IPS DF 6.9 (cell line): ENCODE results near the gene GABRD.
"Not testable (repeated sequence)": the region's sequence is repeated elsewhere in the genome, so short reads cannot be mapped to it uniquely, and the experiment has no call there.

Experiments used
- DNase-seq: peaks from one replicate; pipeline ENCODE4 v3.0.0-alpha.2; 2013; ENCODE audit warnings: low read depth, low spot score
- H3K27ac ChIP-seq: one replicate; pipeline ENCODE4 v1.5.1; 2013; ENCODE audit warnings: low read length, control low read depth
- H3K27me3 ChIP-seq: 2 replicates; pipeline ENCODE4 v1.6.1; 2013; ENCODE audit warnings: mild to moderate bottlenecking, low read length; ENCODE audit not compliant: control insufficient read depth, insufficient read depth
- H3K36me3 ChIP-seq: 2 replicates; pipeline ENCODE4 v1.6.1; 2013; ENCODE audit warnings: low read length; ENCODE audit not compliant: control insufficient read depth, insufficient read depth
- H3K4me1 ChIP-seq: 2 replicates; pipeline ENCODE4 v1.6.1; 2013; ENCODE audit warnings: low read length; ENCODE audit not compliant: control insufficient read depth, insufficient read depth
- H3K4me3 ChIP-seq: 2 replicates; pipeline ENCODE4 v1.5.1; 2013; ENCODE audit warnings: mild to moderate bottlenecking, low read length
- H3K9me3 ChIP-seq: 2 replicates; pipeline ENCODE4 v1.6.1; 2013; ENCODE audit warnings: low read length, inconsistent platforms; ENCODE audit not compliant: control insufficient read depth, insufficient read depth
- WGBS: extraction: QIAGEN DNeasy Blood & Tissue Kit; methylation state at CpG from one replicate; pipeline ENCODE4 v1.1.7; 2013; ENCODE audit warnings: mixed read lengths, missing lambda C conversion rate; ENCODE audit not compliant: insufficient read length, insufficient coverage; 5-methylcytosine and 5-hydroxymethylcytosine counted together

Gene GABRD

GRCh38 chr1:1976031-1976430, 43.1 kb upstream of the GABRD start:
- WGBS, result no CpG with 5 or more reads among the region's 19 CpGs
- H3K4me1 ChIP-seq, result peaks cover 4% of the 10 kb centered on the region; the same call in 1 of the 2 replicates
- H3K9me3 ChIP-seq, result no peaks in the 10 kb centered on the region
- no peaks in the 10 kb centered on the region for H3K36me3 ChIP-seq
- no peak overlapping the region for H3K4me3 ChIP-seq
- no peaks in the 10 kb centered on the region for H3K27me3 ChIP-seq
- DNase-seq, result no peak
- H3K27ac ChIP-seq, result no peak overlapping the region

DNA sequence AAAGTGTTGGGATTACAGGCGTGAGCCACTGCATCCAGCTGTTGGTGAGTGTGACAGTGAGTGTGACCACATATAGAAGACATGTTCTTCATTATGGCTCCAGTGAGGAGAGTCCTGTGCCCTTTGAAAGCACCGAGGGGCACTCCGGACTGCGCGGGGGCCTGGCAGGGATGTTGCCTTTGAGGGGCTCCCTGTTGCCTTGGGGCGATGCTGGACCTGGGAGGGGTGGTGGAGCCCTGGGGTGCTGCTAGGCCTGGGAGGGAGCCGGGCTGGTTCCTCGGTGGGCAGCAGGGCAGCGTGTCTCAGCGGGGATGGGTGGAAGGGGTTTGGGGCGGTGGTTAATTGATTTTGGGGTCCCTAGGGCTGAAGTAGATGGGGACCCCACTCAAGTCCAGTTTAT, 41.0 kb upstream of the GABRD start:
- no peak overlapping the region for H3K4me3 ChIP-seq
- H3K4me1 ChIP-seq, result peaks cover under 1% of the 10 kb centered on the region; the same call in 1 of the 2 replicates
- H3K27me3 ChIP-seq, result no peaks in the 10 kb centered on the region
- no CpG with 5 or more reads among the region's 11 CpGs for WGBS
- no peaks in the 10 kb centered on the region for H3K9me3 ChIP-seq
- DNase-seq, result no peak
- H3K27ac ChIP-seq, result no peak overlapping the region
- H3K36me3 ChIP-seq, result no peaks in the 10 kb centered on the region

- not testable (repeated sequence) for H3K4me1 ChIP-seq, H3K27ac ChIP-seq, H3K9me3 ChIP-seq, H3K27me3 ChIP-seq, H3K4me3 ChIP-seq, H3K36me3 ChIP-seq, DNase-seq
- WGBS, result no CpG with 5 or more reads among the region's 51 CpGs
Observed at GRCh38 chr1:1978690-1979481, 40.3 kb upstream of the GABRD start.

- H3K9me3 ChIP-seq, result no peaks in the 10 kb centered on the region
- no peak overlapping the region for H3K4me3 ChIP-seq
- DNase-seq, result no peak
- no peaks in the 10 kb centered on the region for H3K36me3 ChIP-seq
- no peaks in the 10 kb centered on the region for H3K4me1 ChIP-seq
- no CpG with 5 or more reads among the region's 61 CpGs for WGBS
- H3K27ac ChIP-seq, result no peak overlapping the region
- H3K27me3 ChIP-seq, result no peaks in the 10 kb centered on the region
Observed at GRCh38 chr1:1979482-1980165, 39.5 kb upstream of the GABRD start.

DNA sequence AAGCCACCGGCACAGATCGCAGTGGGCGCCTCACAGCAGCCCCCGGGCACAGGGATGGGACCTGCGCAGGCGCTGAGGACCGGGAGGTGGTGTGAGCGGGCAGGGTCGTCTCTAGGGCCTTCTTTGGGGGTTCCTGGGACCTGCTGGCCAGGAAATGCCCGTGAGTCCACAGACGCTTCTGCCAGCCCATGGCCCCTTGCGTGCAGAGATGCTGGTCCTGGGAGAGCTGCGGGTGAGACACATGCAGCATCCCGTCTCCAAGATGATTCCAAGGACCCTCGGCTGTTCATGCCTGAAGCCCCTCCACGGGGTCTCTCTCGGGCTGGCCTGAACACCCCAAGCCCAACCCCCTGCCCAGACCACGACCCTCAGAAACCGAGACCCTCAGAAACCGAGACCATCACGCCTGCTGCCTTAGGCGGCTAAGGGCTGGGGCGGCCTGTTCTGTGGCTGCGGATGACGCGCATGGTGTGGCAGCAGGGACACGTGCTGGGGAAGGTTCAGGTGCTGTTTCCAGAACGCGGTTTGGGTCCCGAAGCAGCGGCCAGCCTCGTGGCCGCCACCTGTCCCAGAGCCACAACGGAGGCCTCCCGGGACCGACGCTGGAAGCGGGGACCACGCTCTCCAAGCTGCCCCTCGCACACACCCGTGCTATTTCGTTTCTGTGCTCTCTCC, 38.5 kb upstream of the GABRD start:
- Histone ChIP-seq H3K27ac (no peak overlapping the region), H3K4me3 (no peak overlapping the region), H3K36me3 (no peaks in the 10 kb centered on the region; the same call in 1 of the 2 replicates), H3K4me1 (no peaks in the 10 kb centered on the region), H3K27me3 (no peaks in the 10 kb centered on the region), H3K9me3 (no peaks in the 10 kb centered on the region)
- WGBS, result no CpG with 5 or more reads among the region's 42 CpGs
- no peak for DNase-seq

- Histone ChIP-seq H3K27ac (no peak overlapping the region), H3K27me3 (no peaks in the 10 kb centered on the region), H3K9me3 (no peaks in the 10 kb centered on the region), H3K4me3 (no peak overlapping the region), H3K36me3 (no peaks in the 10 kb centered on the region; the same call in 1 of the 2 replicates), H3K4me1 (no peaks in the 10 kb centered on the region)
- WGBS, result no CpG with 5 or more reads among the region's 26 CpGs
- no peak for DNase-seq
Observed at GRCh38 chr1:1981142-1981500, 38.0 kb upstream of the GABRD start.

GRCh38 chr1:1981631-1982327, 37.4 kb upstream of the GABRD start:
- WGBS, result no CpG with 5 or more reads among the region's 73 CpGs
- not testable (repeated sequence) for H3K4me3 ChIP-seq, DNase-seq, H3K9me3 ChIP-seq, H3K27me3 ChIP-seq, H3K27ac ChIP-seq, H3K36me3 ChIP-seq, H3K4me1 ChIP-seq

DNA sequence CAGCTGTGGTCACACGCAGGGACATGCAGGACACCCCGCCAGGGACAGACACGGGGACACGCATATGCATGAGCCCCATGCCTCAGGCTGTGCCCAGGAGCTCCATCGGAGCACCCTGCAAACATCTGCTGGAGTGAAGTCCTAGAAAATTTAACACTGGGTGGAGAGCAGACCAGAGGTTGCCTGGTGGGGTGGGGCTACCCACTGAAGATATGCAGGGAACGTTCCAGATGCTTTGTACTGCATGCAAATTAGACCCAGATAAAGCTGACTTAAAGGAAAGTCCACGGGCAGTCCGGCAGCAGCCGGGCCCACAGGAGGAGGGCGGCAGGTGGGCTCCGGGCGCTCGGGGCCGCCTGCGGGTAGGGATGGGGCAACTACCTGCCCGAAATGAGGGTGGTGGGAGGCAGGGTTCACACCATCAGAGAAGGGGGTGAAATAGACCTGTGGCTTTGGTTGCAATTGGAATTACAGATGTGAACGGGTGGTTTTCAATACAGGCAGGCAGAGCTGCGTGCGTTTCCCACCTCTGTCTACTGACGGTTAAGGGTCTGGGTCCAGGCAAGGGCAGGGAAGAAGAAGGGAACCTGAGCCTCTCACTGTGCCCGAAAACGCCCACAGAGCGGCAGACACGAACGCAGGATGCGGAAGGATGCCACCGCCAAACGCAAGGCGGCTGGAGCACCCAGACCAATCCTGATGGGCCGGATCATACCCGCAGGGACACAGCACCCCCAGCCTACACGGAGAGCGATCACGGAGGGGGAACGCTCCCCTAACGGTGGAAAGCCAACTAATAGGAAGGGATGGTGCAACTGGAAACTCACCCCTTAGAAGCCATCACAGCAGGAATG, 36.5 kb upstream of the GABRD start:
- H3K27me3 ChIP-seq, result no peaks in the 10 kb centered on the region
- WGBS, result no CpG with 5 or more reads among the region's 36 CpGs
- no peak overlapping the region for H3K4me3 ChIP-seq
- no peak overlapping the region for H3K27ac ChIP-seq
- no peaks in the 10 kb centered on the region for H3K9me3 ChIP-seq
- DNase-seq, result no peak
- no peaks in the 10 kb centered on the region; the same call in 1 of the 2 replicates for H3K36me3 ChIP-seq
- no peaks in the 10 kb centered on the region for H3K4me1 ChIP-seq

DNA sequence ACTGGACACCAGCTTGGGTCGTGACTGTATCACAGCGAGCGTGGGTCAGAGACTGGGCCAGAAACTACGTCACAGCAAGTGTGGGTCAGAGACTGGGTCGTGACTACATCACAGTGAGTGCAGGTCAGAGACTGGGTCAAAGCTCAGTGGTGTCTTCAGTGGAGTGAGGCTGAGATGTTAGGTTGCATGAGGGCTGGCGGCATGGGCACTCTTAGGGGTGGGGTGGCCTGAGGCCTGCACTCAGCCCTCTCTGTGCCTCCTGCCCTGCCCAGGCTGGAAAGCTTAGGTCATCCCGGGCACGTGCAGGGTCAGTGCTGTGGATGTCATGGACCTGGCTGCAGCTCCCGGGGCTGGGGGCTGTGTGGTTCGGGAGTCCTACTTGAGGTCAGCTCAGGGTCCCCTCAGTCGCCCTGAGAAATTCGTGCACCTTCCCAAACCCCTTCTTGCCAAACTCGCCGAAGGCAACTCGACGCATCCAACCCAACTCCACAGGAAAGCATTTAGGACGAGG, 34.5 kb upstream of the GABRD start:
- Histone ChIP-seq H3K27ac (no peak overlapping the region), H3K27me3 (no peaks in the 10 kb centered on the region), H3K36me3 (no peaks in the 10 kb centered on the region; the same call in 1 of the 2 replicates), H3K4me1 (no peaks in the 10 kb centered on the region), H3K4me3 (no peak overlapping the region), H3K9me3 (no peaks in the 10 kb centered on the region)
- WGBS, result no CpG with 5 or more reads among the region's 17 CpGs
- DNase-seq, result no peak
